Iris pigment epithelial cell (primary cell): ENCODE results near the gene MCCC1.
"Not testable (repeated sequence)": the region's sequence is repeated elsewhere in the genome, so short reads cannot be mapped to it uniquely, and the experiment has no call there.

Experiments
- DNase-seq: peaks from one replicate; pipeline ENCODE4 v3.0.0-alpha.2; 2011; ENCODE audit warnings: low read depth

MCCC1 gene

DNA sequence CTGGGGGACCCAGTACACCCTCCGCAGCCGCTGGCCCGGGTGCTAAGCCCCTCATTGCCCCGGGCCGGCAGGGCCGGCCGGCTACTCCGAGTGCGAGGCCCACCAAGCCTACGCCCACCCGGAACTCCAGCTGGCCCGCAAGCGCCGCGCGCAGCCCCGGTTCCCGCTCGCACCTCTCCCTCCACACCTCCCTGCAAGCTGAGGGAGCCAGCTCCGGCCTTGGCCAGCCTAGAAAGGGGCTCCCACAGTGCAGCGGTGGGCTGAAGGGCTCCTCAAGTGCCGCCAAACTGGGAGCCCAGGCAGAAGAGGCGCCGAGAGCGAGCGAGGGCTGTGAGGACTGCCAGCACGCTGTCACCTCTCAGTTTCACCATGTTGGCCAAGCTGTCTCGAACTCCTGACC lies 4.7 kb upstream of the MCCC1 start:
- DNase-seq, result not testable (repeated sequence)

GRCh38 chr3:183101040-183101439 lies 1.7 kb upstream of the MCCC1 start:
- DNase-seq, result not testable (repeated sequence)

DNA sequence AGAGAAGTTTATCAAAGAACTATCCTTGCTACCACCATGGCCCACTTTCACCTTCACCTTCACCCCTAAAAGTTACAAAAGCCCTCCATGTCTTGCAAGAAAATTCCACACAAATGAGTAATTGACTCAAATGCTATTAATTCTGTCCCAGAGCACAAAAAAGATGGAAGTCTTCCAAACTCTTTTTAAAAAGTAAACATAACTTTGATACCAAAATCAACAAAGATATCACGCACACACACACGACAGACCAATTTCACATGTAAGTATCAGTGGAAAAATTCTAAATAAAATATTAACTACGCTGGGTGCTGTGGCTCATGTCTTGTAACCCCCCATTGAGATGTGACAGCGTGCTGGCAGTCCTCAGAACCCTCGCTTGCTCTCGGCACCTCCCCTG lies 1.1 kb upstream of the MCCC1 start:
- peak; percentile 11 for DNase-seq

- no peak for DNase-seq
Measured at GRCh38 chr3:183099838-183100204, 525 bp upstream of the MCCC1 start.

DNA sequence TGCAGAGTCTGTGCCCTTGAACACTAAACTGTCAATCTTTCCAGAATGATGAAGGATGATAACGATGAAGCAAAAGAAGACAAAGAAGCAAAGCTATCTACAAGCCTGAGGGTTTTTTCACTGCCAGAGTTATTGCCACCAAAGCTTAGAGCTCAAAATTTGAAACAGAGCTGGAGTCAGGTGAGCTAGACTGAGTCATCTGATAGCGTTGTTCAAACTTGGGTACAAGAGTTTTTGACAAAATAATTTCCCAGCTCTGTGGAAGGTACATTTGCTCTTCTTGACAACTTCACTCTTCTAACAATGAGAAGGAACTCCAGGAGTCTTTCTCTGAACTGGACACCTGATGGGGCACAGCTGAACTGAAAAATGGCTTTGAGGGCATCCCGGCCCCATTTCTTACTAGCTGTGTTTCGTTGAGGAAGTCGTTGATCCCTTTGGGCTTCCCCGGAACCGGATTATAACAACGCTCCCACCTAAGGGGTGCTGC lies 715 bp downstream of the MCCC1 start:
- DNase-seq, result peak; percentile 8

DNA sequence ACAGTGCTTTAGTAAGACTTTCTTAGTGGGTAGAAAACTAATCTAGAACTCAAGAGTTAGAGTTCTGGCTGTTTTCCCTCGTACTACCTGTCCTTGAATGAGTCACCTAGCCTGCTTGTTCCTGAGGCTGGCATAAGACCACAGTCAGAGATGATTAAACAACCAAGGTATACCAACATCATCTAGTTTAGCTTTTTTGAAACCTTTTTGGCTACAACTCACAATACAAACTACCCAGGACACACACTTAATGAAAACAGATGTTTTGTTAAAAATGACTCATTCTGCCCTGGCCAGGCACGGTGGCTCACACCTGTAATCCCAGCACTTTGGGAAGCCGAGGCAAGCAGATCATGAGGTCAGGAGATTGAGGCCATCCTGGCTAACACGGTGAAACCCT lies 4.6 kb downstream of the MCCC1 start:
- peak; percentile 7 for DNase-seq

DNA sequence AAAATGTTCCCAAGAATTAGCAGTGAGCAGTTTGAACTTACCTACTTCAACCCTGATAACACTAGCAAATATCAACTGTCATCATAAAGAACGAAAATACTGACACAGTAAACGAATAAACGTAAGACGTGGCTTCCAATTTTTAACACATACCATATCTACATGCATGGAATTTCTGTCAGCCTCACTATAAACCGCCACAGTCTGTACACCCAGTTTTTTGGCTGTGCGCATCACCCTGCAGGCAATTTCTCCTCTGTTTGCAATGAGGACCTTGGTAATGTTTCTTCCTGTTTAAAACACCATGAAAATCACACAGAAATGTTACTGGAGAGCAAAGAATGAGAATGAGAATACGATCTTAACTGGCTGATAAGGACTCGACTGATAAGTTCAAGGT lies 7.0 kb downstream of the MCCC1 start:
- DNase-seq, result no peak

DNA sequence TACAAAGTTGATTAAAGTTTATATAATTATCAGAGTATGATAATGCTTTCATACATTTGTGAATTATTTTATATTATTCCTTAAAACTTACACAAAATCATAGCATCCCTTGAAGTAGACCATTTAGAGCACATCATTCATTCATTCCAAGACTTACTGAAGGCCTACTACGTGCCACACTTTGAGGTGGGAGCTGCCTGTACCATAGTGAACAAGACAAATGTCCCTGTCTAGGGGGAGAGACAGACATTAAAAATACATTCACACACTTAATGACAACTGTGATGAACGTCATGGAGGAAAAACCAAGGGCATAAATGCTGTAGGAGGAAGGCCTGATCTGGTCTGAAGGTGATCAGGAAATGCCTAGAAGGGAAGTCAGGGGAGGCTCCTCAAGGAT lies 12.1 kb downstream of the MCCC1 start:
- no peak for DNase-seq

DNA sequence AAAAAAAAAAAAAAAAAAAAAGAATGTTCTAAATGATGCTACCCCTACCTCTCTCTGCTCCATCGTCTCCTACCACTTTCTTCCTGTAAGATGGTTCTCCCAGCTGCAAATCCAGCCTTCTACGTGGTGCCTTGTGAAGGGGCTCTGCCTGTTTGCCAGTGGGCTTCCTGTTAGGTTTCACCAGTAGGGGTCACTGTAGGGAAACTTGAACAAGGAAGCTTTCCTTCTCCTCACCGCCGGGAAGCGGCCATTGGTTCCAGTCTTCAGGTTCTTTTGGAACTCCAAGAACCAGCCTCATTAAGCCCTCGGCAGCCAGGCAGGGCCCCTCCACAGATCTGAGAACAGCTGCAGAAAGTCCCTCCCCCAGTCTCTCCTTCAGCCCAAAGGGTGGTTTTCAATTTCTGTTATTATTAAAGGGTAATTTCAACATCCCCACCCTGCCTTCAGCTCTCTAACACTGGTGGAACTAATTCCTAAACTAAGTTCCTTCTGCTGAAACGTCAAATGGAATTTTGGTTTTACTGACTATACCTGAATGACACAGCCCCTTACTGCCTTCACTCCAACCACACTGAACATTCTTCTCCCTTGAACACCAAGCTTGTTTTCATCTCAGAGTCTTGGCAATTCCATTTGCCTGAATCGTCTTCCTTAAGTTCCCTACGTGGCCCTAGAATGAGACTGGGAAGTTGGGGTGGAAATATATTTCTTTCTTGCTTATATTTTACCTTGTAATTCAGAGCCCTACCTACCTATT lies 13.5 kb downstream of the MCCC1 start:
- DNase-seq, result peak; percentile 59

DNA sequence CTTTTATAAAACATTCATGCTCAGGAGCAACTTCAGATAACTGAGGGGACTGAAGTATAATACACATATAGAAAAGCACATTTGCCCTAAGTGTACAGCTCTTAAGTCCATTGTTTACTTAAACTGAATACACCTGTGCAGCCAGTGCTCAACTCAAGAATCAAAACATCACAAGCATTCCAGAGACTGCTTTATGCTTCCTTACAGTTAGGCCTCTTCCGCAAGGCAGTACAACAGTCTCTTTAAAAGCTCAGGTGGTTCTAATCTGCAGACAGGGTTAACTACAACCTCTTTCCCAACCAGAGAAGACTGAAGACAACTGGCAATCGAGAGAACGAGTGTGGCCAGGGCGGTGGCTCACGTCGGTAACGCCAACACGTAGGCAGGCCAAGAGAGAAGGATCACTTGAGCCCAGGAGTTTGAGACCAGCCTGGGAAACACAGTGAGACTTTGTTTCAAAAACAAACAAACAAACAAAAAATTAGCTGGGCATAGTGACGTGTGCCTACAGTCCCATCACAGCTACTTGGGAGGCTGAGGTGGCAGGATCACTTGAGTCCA lies 16.9 kb downstream of the MCCC1 start:
- DNase-seq, result no peak

DNA sequence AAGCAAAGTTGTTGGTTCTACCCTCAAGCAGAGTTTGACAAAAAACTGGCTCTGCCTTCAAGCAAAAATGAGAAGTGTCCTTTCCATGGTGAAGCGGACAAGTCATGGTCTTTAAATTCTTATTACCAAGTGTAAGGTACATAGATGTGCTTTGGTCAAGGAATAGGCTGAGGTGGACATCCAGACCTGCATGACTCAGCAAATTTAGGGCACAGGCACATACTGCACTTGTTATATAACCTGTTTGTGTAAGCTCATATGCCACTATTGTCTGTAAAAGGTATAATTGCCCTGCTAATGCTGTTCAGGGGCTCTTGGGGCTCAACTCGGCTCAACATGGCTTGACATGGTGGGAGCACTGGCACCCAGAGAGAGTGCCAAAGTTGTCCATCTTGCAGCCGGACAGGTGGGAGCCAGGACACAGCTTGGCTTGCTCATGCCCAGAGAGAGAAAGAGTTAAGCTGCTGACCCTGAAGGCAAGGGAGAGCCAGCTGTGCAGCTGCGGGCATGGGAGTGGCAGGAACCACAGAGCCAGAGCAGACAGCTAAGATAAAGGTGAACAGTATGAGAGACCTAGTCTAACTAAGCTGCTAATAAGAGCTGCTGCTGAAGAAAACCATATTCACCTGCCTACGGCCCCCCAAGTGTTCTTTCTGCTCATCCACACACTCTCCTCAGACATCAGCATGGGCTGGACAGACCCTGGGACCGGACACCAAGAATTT lies 17.7 kb downstream of the MCCC1 start:
- DNase-seq, result no peak

- no peak for DNase-seq
Measured at GRCh38 chr3:183080628-183081027, 18.7 kb downstream of the MCCC1 start.

DNA sequence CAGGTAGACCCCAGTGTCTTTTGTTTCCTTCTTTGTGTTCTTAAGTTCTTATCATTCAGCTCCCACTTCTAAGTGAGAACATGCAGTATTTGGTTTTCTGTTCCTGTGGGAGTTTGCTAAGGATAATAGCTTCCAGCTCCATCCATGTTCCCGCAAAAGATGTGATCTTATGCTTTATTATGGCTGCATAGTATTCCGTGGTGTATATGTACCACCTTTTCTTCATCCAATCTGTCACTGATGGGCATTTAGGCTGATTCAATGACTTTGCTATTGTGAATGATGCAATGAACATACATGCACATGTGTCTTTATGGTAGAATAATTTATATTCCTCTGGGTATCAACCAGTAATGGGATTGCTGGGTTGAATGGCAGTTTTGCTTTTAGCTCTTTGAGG lies 24.4 kb downstream of the MCCC1 start:
- no peak for DNase-seq

DNA sequence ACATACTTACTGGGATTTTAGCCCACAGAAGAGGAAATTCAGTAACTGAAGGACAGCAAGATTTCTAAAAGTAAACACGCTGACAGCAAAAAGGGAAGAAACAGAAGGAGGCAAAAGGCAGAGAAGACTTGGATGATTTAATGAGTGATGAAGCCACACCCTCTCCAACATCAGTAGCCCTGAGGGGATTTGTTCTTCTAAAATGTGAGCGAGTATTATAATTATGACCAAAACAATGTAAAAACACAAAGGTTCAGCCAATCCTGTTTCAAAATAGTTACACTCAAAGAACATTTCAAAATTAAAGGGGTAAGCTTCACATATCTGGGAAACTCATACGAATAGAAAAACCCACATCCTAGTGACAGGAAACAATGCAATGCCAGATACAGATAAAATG lies 25.0 kb downstream of the MCCC1 start:
- DNase-seq, result peak; percentile 30

DNA sequence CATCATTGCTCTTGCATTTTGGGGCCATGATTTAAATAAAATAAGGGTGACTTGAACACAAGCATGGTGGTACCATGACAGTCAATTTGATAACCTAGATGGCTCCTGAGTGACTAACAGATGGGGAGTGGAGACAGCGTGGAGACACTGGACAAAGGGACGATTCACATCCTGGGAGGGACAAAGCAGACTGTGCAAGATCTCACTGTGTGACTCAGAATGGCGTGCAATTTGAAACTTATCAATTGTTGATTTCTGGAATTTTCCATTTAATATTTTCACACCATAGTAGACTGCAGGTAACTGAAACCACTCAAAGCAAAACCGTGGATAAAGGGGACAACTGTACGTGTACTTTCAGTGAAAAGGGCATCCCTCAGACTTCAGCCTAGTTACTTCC lies 25.5 kb downstream of the MCCC1 start:
- DNase-seq, result peak; percentile 22

GRCh38 chr3:183070892-183071291 lies 28.4 kb downstream of the MCCC1 start:
- no peak for DNase-seq

DNA sequence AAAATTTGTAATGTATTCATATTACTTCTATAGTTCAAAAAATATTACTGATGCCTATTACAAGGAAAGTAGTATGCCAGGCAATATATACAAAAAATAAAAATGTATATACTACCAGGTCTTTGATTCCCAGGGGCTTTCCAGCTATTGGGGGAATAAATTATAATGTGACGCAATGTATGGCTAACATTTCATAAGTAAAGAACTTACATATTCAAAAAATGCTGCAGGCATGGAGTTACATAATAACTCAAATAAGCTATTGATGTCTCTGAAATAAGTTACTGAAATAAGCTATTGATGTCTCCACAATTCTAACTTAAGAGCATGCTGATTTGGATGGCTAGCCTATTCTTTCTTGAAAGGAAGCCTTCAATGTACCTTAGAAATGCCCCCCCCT lies 30.2 kb downstream of the MCCC1 start:
- no peak for DNase-seq

DNA sequence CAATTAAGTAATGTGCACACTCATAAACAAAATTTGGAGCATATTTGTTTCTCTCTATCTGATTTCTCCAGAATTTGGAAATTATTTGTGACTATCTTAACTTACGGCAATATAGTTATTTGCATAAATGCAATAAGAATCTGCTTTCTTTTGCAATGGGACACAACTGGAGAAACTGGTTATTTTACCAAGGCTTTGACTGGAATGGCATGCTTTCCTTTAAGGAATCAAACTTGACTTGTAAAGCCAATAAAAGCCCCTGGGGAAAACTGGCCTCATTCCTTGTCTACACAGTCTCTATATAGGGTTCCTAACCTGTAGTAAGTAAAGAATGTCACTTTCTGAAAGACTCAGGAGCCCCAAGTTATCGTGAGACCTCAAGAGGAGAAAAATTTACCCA lies 32.4 kb downstream of the MCCC1 start:
- DNase-seq, result not testable (repeated sequence)

- no peak for DNase-seq
Measured at GRCh38 chr3:183064475-183064874, 34.8 kb downstream of the MCCC1 start.

DNA sequence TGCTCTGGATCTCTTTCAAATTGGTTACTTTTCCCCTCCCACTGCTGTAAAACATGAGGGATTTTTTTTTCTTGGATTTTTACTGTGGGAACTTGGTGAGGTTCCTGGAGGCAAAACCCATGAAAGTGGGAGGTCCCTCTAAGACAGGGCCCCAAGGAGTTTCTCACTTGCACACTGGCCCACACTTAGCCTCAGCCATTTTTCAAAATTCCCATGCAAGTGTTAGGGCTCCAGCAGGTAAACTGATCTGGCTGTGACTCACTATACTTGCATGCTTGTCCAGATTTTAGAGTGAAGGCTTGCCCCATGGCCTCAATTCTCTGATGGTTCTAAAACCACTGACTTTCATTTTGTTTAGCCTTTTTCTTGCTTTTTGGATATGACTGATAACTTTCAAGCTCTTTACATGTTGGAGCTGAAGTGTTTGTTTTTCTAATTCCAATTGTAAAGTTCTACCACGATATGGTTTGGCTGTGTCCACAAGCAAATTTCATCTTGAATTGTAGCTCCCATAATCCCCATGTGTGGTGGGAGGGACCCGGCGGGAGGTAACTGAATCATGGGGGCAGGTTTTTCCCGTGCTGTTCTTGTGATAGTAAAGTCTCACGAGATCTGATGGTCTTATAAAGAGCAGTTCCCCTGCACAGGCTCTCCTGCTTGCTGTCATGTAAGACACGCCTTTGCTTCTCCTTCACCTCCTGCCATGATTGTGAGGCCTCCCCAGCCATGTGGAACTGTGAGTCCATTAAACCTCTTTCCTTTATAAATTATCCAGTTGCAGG lies 37.7 kb downstream of the MCCC1 start:
- peak; percentile 53 for DNase-seq

DNA sequence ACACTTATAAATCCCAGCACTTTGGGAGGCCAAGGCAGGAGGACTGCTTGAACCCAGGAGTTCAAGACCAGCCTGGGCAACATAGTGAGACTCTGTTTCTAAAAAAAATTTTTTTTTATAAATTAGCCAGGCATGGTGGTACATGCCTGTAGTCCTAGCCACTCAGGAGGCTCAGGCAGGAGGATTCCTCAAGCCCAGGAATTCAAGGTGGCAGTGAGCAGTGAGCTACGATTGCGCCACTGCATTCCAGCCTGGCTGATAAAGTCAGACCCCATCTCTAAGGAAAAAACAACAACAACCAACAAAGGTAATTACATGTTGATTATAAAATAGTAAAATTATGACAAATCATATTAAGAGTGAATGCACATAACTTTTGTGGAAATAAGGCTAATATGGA lies 40.9 kb downstream of the MCCC1 start:
- no peak for DNase-seq

DNA sequence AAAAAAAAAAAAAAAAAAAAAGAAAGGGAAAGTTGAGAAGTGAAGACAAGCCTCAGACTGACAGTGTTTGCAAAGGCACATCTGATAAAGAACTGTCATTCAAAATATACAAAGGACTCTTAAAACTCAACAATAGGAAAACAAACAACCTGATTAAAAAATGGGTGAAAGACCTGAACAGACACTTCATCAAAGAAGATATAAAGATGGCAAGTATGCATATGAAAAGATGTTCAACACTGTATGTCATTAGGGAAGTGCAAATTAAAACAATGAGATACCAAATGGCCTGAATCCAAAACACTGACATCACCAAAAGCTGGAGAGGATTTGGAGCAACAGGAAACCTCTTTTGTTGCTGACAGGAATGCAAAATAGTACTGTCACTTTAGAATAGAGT lies 48.6 kb downstream of the MCCC1 start:
- no peak for DNase-seq

DNA sequence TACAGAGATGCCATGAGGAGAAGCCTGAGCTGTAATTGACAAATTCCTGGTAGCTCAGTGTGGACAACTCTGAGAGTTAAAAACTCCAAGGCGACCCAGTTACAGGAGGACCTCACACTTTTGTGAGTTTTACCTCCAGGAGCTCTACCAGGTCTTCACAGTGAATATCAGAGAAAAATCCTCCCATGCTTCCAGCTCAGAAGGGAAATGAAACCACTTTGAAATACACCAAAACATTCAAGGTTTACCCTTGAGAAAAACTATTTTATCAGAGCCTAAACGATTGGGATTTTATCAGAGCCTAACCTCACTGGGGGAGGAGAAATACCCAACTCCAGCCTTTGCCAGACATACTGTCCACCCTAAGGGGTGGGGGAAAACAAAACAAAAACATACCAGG lies 52.4 kb downstream of the MCCC1 start:
- no peak for DNase-seq
